H1 (cell line): Measurements from ENCODE around the gene PCDHGB1. TPM values are rescaled to one million over a fixed set of nuclear protein-coding genes. Genes with fewer than 3 reads are reported as not detected.

ENCODE experiments used
- ATF2 ChIP-seq: IDR thresholded peaks from 2 replicates; pipeline ENCODE4 v1.6.1; 2012; ENCODE audit warnings: low read length, inconsistent platforms
- BACH1 ChIP-seq: IDR thresholded peaks from 2 replicates; pipeline ENCODE4 v1.6.1; 2012; ENCODE audit warnings: low read length, improper control_type of control experiment
- GTF2F1 ChIP-seq: IDR thresholded peaks from 2 replicates; pipeline ENCODE4 v1.6.1; 2012; ENCODE audit warnings: low read depth, low read length, improper control_type of control experiment, borderline replicate concordance
- RXRA ChIP-seq: IDR thresholded peaks from 2 replicates; pipeline ENCODE4 v1.6.1; 2011; ENCODE audit warnings: low read depth, mild to moderate bottlenecking, low read length, moderate library complexity; ENCODE audit not compliant: insufficient read depth
- YY1 ChIP-seq: IDR thresholded peaks from 2 replicates; pipeline ENCODE4 v1.6.1; 2011; ENCODE audit warnings: low read depth, mild to moderate bottlenecking, low read length
- polyA plus RNA-seq, 7 experiments: library from polyadenylated mRNA; depleted of rRNA in 3 of 7; stranded (reverse) in 5 of 7; unstranded in 2 of 7; fragments of >200 nt in 5 of 7; fragments of 200-250 nt in 2 of 7; gene quantifications; 1 replicate in 5 of 7; 2 replicates in 1 of 7; 4 replicates in 1 of 7; pipeline versions ENCODE4 v1.2.1 to v1.2.3, GENCODE V29; 2011 to 2013; ENCODE audit warnings: missing spikeins in 2 of 7, mixed read lengths in 2 of 7
- total RNA-seq: library from RNA; stranded (reverse); fragmentation: NEBNext Ultra II Directional; extraction: Animal tissue kit (Norgen Biotek cat#: 25700); gene quantifications from 2 replicates; pipeline ENCODE4 v1.2.1, GENCODE V29; 2021

The PCDHGB1 gene
- total and polyA plus RNA-seq, 2 of the 8 experiments (the other 6 are each of a cell fraction or from before 2014, with no cell fraction given) = 1.3 to 2.8 TPM

- TF ChIP-seq YY1 = no peak
- TF ChIP-seq RXRA = no peak
- no peak for TF ChIP-seq ATF2
- TF ChIP-seq BACH1 = no peak
- TF ChIP-seq GTF2F1 = no peak
- TF ChIP-seq, all 59 proteins: peak for 0
Observed at GRCh38 chr5:141328231-141328630, 21.7 kb upstream of the PCDHGB1 start (continued).
